Measurements from ENCODE around the gene CTRB1.
"Not testable (repeated sequence)": the region's sequence is repeated elsewhere in the genome, so short reads cannot be mapped to it uniquely, and the experiment has no call there.

The CTRB1 gene

GRCh38 chr16:75240633-75241032, 21.8 kb downstream of the CTRB1 start:
- DNase-seq (ENCODE audit: low read depth): not testable (repeated sequence)

- no peak for DNase-seq (ENCODE audit: low read depth)
These were observed 22.6 kb downstream of the CTRB1 start for GRCh38 chr16:75241412-75241811.

GRCh38 chr16:75241955-75242354, 23.2 kb downstream of the CTRB1 start:
- no peak for DNase-seq (ENCODE audit: low read depth)

GRCh38 chr16:75242436-75243078, 23.8 kb downstream of the CTRB1 start:
- DNase-seq (ENCODE audit: low read depth): not testable (repeated sequence)

- no peak for DNase-seq (ENCODE audit: low read depth)
These were observed 25.0 kb downstream of the CTRB1 start for GRCh38 chr16:75243667-75244224.

- no peak for DNase-seq (ENCODE audit: low read depth)
These were observed 25.5 kb downstream of the CTRB1 start for GRCh38 chr16:75244225-75244809.

GRCh38 chr16:75244844-75245758, 26.3 kb downstream of the CTRB1 start:
- DNase-seq (ENCODE audit: low read depth): no peak

GRCh38 chr16:75246504-75247205, 27.9 kb downstream of the CTRB1 start:
- no peak for DNase-seq (ENCODE audit: low read depth)

GRCh38 chr16:75247249-75247648, 28.5 kb downstream of the CTRB1 start:
- DNase-seq (ENCODE audit: low read depth): no peak

GRCh38 chr16:75248142-75248535, 29.4 kb downstream of the CTRB1 start:
- no peak for DNase-seq (ENCODE audit: low read depth)

- no peak for DNase-seq (ENCODE audit: low read depth)
These were observed 30.0 kb downstream of the CTRB1 start for GRCh38 chr16:75248536-75249380.

GRCh38 chr16:75249441-75249840, 30.7 kb downstream of the CTRB1 start:
- DNase-seq (ENCODE audit: low read depth): no peak

GRCh38 chr16:75250089-75250808, 31.5 kb downstream of the CTRB1 start:
- no peak for DNase-seq (ENCODE audit: low read depth)

GRCh38 chr16:75250809-75251279, 32.1 kb downstream of the CTRB1 start:
- DNase-seq (ENCODE audit: low read depth): no peak

GRCh38 chr16:75251280-75252048, 32.7 kb downstream of the CTRB1 start, which contains the start of gene BCAR1:
BCAR1 (minus strand) TSS chr16:75251624; CDS start chr16:75251482, 142 bp downstream.
- DNase-seq (ENCODE audit: low read depth): no peak

- DNase-seq (ENCODE audit: low read depth): no peak
These were observed 33.5 kb downstream of the CTRB1 start for GRCh38 chr16:75252049-75252864.

- DNase-seq (ENCODE audit: low read depth): no peak
These were observed 34.4 kb downstream of the CTRB1 start for GRCh38 chr16:75252946-75253911.

All from activated T-helper 1 cell treated with Interleukin-2 at 50 U/mL for 16 hours (primary cell).